Esophagus squamous epithelium (tissue), 5 donors: ENCODE measurements around the gene CYP26B1. TPM values are rescaled to one million over a fixed set of nuclear protein-coding genes. Genes with fewer than 3 reads are reported as not detected.

Experiments used
- DNase-seq: peaks from one replicate; lab custom pipeline; 2025; lab: John Stamatoyannopoulos, UW
- H3K27ac ChIP-seq, 4 donors: fragments of 200-600 bp; sonication (generic); one replicate each; pipeline ENCODE4 v1.5.1; 2016 to 2019; ENCODE audit warnings: mild to moderate bottlenecking in 1 of 4
- H3K27me3 ChIP-seq, 4 donors: fragments of 200-600 bp; sonication (generic); 1 replicate in 3 of 4; 2 replicates in 1 of 4; pipeline versions ENCODE4 v1.5.1 to v1.6.0; 2017 to 2021; ENCODE audit warnings: antibody characterized with exemption in 1 of 4
- H3K36me3 ChIP-seq, 3 donors: fragments of 200-600 bp; sonication (generic); one replicate each; pipeline ENCODE4 v1.5.1; 2016 to 2019
- H3K4me1 ChIP-seq, 3 donors: fragments of 200-600 bp; sonication (generic); one replicate each; pipeline ENCODE4 v1.5.1; 2017 to 2019
- H3K4me3 ChIP-seq, 4 donors: fragments of 200-600 bp; sonication (generic); 1 replicate in 3 of 4; 2 replicates in 1 of 4; pipeline ENCODE4 v1.5.1; 2016 to 2019; ENCODE audit warnings: mild to moderate bottlenecking in 2 of 4, moderate library complexity in 1 of 4
- H3K9me3 ChIP-seq, 3 donors: fragments of 200-600 bp; sonication (generic); one replicate each; pipeline ENCODE4 v1.5.1; 2016 to 2019
- POLR2A ChIP-seq, 4 donors: fragments of 450-650 bp; IDR thresholded peaks; one replicate each; pipeline ENCODE4 v1.6.1; 2017; ENCODE audit warnings: antibody characterized with exemption in 4 of 4, mild to moderate bottlenecking in 4 of 4, moderate library complexity in 3 of 4
- whole genome bisulfite sequencing, 2 donors: methylation state at CpG; one replicate each; pipeline ENCODE4 v1.1.5; 2018; 5-methylcytosine and 5-hydroxymethylcytosine counted together
- intact Hi-C: fragments of 100-400 bp; cut with DNase I; formaldehyde crosslinking; loops from one replicate; pipeline ENCODE4 v1.15.0; 2022
- total RNA-seq, 4 donors: library from RNA; depleted of rRNA; stranded (reverse); fragments of >200 nt; gene quantifications; one replicate each; pipeline ENCODE4 v1.1.0, GENCODE V29; 2016
- TF ChIP-seq, protein P1 (sequence below), 6 experiments: fragments of 450-650 bp in 4 of 6; fragments of 200-600 bp in 2 of 6; sonication (generic) in 2 of 6; IDR thresholded peaks; one replicate each; pipeline ENCODE4 v1.5.1; 2016 to 2019; ENCODE audit warnings: antibody characterized with exemption in 6 of 6, mild to moderate bottlenecking in 4 of 6, moderate library complexity in 4 of 6
- donor health status: DM: yes; HTN: yes; CAD: no.

CYP26B1 gene
- total RNA-seq, 4 donors from 2014 or later, result 0.62 to 6.7 (median 1.3) TPM

DNA sequence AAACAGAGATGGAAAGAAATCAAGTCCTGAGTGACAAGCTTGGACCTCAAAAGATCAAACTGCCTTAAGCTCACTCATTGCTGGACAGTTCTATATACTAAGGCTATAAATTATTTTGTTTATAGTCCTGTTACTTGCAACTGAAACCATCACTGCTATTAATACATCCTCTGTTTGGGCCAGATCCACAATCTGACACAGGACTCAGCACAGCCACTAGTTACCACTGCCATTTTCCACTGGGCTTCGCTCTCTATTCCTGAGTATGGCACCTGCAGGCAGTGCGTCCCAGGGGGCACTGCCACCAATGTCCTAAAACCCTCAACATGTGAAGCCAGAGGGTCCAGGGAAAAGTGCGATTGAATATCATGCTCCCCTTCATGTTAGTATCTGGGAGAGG is 52.3 kb downstream of the CYP26B1 start:
- intact Hi-C loops, result no loop called here
- H3K27me3 ChIP-seq, result no peaks in the 10 kb centered on the region
- 96 to 100% methylated on average over 2 to 3 of the region's 3 CpGs for WGBS, 2 donors
- TF ChIP-seq POLR2A (IDR thresholded peaks at IDR 0.05), result no peak
- TF ChIP-seq, protein P1, sequence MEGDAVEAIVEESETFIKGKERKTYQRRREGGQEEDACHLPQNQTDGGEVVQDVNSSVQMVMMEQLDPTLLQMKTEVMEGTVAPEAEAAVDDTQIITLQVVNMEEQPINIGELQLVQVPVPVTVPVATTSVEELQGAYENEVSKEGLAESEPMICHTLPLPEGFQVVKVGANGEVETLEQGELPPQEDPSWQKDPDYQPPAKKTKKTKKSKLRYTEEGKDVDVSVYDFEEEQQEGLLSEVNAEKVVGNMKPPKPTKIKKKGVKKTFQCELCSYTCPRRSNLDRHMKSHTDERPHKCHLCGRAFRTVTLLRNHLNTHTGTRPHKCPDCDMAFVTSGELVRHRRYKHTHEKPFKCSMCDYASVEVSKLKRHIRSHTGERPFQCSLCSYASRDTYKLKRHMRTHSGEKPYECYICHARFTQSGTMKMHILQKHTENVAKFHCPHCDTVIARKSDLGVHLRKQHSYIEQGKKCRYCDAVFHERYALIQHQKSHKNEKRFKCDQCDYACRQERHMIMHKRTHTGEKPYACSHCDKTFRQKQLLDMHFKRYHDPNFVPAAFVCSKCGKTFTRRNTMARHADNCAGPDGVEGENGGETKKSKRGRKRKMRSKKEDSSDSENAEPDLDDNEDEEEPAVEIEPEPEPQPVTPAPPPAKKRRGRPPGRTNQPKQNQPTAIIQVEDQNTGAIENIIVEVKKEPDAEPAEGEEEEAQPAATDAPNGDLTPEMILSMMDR (IDR thresholded peaks at IDR 0.05), result no peak
- H3K27ac ChIP-seq, result no peak overlapping the region
- DNase-seq, result no peak
- peaks cover 0 to 6% (median 0%) of the 10 kb centered on the region in 3 donors for H3K4me1 ChIP-seq
- no peaks in the 10 kb centered on the region for H3K36me3 ChIP-seq
- H3K4me3 ChIP-seq, result no peak overlapping the region
- no peaks in the 10 kb centered on the region for H3K9me3 ChIP-seq

DNA sequence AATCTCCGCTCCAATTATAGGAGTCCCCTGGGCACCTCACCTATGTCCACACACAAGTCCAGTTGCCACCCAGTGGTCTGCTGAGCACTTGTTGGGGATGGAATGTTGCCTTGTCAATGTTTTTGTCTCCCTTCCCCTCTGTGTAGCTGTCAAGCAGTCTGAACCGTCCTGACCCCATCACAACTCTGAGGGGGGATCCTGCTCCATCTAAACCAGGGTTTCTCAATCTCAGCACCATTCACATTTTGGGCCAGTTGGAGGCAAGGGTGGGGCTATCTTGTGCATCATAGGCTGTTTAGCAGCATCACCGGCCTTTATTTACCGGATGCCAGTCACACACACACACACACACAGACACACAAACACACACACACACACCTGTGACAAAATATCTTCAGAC is 53.0 kb downstream of the CYP26B1 start:
- no peaks in the 10 kb centered on the region for H3K27me3 ChIP-seq
- no peaks in the 10 kb centered on the region for H3K36me3 ChIP-seq
- H3K9me3 ChIP-seq, result no peaks in the 10 kb centered on the region
- no peak for DNase-seq
- no peak overlapping the region for H3K4me3 ChIP-seq
- no peak overlapping the region for H3K27ac ChIP-seq
- TF ChIP-seq, protein P1 (IDR thresholded peaks at IDR 0.05), result no peak
- TF ChIP-seq POLR2A (IDR thresholded peaks at IDR 0.05), result no peak
- intact Hi-C loops, result no loop called here
- 70 to 91% methylated on average over 4 of the region's 4 CpGs for WGBS, 2 donors
- H3K4me1 ChIP-seq, result peaks cover 0 to 6% (median 0%) of the 10 kb centered on the region in 3 donors

DNA sequence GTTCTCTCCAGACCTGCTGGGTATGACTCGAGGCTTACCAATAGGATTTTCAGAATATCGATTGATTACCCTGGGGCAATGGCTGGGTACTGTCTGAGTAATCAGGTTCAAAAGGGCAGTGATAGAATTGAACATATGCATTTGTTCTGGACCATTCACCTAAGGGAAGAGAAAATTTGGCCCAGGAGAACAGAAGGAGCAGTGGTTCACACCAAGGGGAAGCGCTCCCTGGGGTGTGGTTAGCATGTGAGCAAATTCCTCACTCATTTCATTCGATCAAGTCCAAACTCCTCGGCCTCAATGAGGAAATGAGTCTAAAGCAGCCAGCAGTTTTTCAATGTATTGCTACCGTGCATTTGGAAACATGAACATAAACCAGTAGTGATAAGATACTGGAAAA is 55.6 kb downstream of the CYP26B1 start:
- no peaks in the 10 kb centered on the region for H3K36me3 ChIP-seq
- peaks cover 0 to 6% (median 0%) of the 10 kb centered on the region in 3 donors for H3K4me1 ChIP-seq
- intact Hi-C loops, result no loop called here
- WGBS, 2 donors, result 21 to 64% methylated on average over 6 of the region's 6 CpGs
- no peaks in the 10 kb centered on the region for H3K27me3 ChIP-seq
- no peaks in the 10 kb centered on the region for H3K9me3 ChIP-seq
- no peak overlapping the region for H3K27ac ChIP-seq
- H3K4me3 ChIP-seq, result no peak overlapping the region
- TF ChIP-seq, protein P1 (IDR thresholded peaks at IDR 0.05), result no peak
- TF ChIP-seq POLR2A (IDR thresholded peaks at IDR 0.05), result no peak
- DNase-seq, result no peak

DNA sequence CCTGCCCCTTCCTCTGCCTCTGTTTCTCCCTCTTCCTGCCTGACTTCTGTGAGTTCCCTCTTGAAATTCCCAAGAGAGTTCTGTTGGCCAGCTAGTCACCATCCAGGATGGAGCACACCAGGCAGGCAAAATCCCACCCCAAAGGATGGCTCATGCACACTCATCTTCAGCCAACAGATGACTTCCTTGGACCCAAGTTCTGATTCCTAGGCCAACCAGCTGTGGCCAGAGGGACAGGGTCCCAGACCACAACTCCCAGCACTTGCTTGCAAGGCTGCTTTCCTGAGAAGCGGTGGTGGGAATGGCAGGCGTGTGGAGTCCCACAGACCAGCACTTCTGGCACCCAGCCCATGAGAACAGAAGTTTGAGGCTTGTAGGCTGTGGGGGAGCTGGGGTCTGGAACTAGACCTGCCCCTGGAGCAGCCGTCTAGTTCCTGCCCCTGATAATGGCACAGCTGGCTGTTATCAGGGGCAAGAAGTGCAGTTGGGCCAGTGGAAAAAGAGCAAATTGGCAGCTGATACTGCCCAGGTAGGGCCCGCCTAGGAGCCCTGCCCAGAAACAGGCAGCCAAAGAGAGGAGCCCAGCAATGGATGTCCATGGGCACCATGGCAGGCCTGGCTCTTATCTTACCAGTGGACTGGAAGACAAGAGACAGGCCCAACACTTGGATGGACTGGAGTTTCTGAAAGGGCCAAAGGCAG is 56.7 kb downstream of the CYP26B1 start:
- Histone ChIP-seq H3K4me3 (no peak overlapping the region), H3K27me3 (no peaks in the 10 kb centered on the region), H3K4me1 (peaks cover 0 to 6% (median 0%) of the 10 kb centered on the region in 3 donors), H3K36me3 (no peaks in the 10 kb centered on the region), H3K27ac (no peak overlapping the region), H3K9me3 (no peaks in the 10 kb centered on the region)
- intact Hi-C loops, result no loop called here
- TF ChIP-seq, protein P1 (IDR thresholded peaks at IDR 0.05), result no peak
- no peak for TF ChIP-seq POLR2A (IDR thresholded peaks at IDR 0.05)
- WGBS, 2 donors, result 80% methylated on average over 1 of the region's 4 CpGs; no CpG with 5 or more reads in 1 of the 2 donors
- DNase-seq, result no peak

DNA sequence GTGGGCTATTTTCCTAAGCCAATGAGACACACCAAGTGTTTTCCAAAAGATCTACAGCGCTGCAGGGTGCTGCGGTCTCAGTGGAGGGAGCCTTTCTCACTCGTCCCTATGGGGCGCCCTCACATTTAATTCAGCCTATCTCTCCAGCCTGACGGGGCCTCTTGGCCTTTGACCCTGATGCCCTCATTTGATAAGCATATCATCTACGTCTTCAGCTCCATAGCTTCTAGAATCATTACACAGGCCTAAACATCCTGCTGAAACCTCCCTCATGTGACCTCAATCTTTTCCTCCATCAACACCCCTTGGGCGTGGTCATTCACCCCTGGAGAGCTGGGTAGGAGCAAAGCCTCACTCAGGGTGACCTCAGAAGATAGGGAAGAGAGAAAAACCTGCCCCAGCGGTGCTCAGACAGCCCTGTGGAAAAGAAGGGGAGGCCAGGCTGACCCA is 57.4 kb downstream of the CYP26B1 start:
- Histone ChIP-seq H3K9me3 (no peaks in the 10 kb centered on the region), H3K27me3 (no peaks in the 10 kb centered on the region), H3K4me3 (no peak overlapping the region), H3K27ac (no peak overlapping the region), H3K4me1 (peaks cover 0 to 6% (median 0%) of the 10 kb centered on the region in 3 donors), H3K36me3 (no peaks in the 10 kb centered on the region)
- intact Hi-C loops, result no loop called here
- 69 to 85% methylated on average over 7 to 8 of the region's 8 CpGs for WGBS, 2 donors
- TF ChIP-seq, protein P1 (IDR thresholded peaks at IDR 0.05), result no peak
- no peak for DNase-seq
